Measurements from ENCODE around the gene FGF21. TPM values are rescaled to one million over a fixed set of nuclear protein-coding genes. Genes with fewer than 3 reads are reported as not detected.
A peak's percentile ranks its signal among the peaks of the same experiment; 100 is the strongest.

The FGF21 gene
- polyA plus RNA-seq, 2 of the 4 experiments (the other 2 are of a cell fraction), result 0.06 TPM; not detected in 1

GRCh38 chr19:48795055-48795684 lies 39.8 kb downstream of the FGF21 start (continued):
- TF ChIP-seq, protein P1, sequence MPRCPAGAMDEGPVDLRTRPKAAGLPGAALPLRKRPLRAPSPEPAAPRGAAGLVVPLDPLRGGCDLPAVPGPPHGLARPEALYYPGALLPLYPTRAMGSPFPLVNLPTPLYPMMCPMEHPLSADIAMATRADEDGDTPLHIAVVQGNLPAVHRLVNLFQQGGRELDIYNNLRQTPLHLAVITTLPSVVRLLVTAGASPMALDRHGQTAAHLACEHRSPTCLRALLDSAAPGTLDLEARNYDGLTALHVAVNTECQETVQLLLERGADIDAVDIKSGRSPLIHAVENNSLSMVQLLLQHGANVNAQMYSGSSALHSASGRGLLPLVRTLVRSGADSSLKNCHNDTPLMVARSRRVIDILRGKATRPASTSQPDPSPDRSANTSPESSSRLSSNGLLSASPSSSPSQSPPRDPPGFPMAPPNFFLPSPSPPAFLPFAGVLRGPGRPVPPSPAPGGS (IDR thresholded peaks at IDR 0.05), result 0 out of 3 replicates have a peak, but pooled peaks have one; percentile 50
- TF ChIP-seq ZC3H11A (IDR thresholded peaks at IDR 0.05), result no peak
- peak; percentile 51; the same call in 1 of the 2 replicates for TF ChIP-seq MYC (IDR thresholded peaks at IDR 0.05; ENCODE audit: borderline replicate concordance, low read length)
- TF ChIP-seq, protein P2, sequence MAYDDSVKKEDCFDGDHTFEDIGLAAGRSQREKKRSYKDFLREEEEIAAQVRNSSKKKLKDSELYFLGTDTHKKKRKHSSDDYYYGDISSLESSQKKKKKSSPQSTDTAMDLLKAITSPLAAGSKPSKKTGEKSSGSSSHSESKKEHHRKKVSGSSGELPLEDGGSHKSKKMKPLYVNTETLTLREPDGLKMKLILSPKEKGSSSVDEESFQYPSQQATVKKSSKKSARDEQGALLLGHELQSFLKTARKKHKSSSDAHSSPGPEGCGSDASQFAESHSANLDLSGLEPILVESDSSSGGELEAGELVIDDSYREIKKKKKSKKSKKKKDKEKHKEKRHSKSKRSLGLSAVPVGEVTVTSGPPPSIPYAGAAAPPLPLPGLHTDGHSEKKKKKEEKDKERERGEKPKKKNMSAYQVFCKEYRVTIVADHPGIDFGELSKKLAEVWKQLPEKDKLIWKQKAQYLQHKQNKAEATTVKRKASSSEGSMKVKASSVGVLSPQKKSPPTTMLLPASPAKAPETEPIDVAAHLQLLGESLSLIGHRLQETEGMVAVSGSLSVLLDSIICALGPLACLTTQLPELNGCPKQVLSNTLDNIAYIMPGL (CRISPR knock-in tag; IDR thresholded peaks at IDR 0.05; ENCODE audit: borderline replicate concordance), result no peak
- peak; percentile 89 to 98 for TF ChIP-seq RAD21 (conservative IDR thresholded peaks at IDR 0.05 in 1 of 2, IDR thresholded peaks at IDR 0.05 in 1 of 2)
- TF ChIP-seq HOXB5 (CRISPR knock-in tag; IDR thresholded peaks at IDR 0.05), result peak; percentile 41; the same call in 1 of the 2 replicates
- no peak for TF ChIP-seq HEYL (CRISPR knock-in tag; IDR thresholded peaks at IDR 0.05)
- no peak for TF ChIP-seq PHF8 (IDR thresholded peaks at IDR 0.05; ENCODE audit: borderline replicate concordance, low read depth)
- peak in 1 of 2 experiments; percentile 76; a peak in 3 of 5 replicates for TF ChIP-seq JUN (IDR thresholded peaks at IDR 0.05)
- TF ChIP-seq CHD2 (IDR thresholded peaks at IDR 0.05; ENCODE audit: low read length, partially characterized antibody), result peak; percentile 4
- TF ChIP-seq FOSL2 (IDR thresholded peaks at IDR 0.05), result peak; percentile 35; the same call in 1 of the 2 replicates
- TF ChIP-seq FOSL2 (CRISPR knock-in tag; IDR thresholded peaks at IDR 0.05), result peak; percentile 92
- no peak for TF ChIP-seq EP300 (IDR thresholded peaks at IDR 0.05)

GRCh38 chr19:48795685-48796070 lies 40.4 kb downstream of the FGF21 start:
- Histone ChIP-seq H3K9me3 (no peaks in the 10 kb centered on the region), H3K27ac (peak overlapping the region in 1 of 2 experiments; percentile 36; a peak in 3 of 6 replicates), H3K4me2 (no peak overlapping the region), H3K4me3 (no peak overlapping the region), H3K4me1 (peaks cover 5% of the 10 kb centered on the region; the same call in 2 of the 3 replicates)
- ATAC-seq (peak; percentile 16 to 17), FAIRE-seq (no peak), DNase-seq (ENCODE audit: low read depth in 1 of 2, low spot score in 1 of 2) (no peak)
- POLR2A ChIA-PET, result interaction anchor here (0.5 to 2.7 kb wide), 11 partner anchors 11 to 994 kb away, joined by 3 to 18 read pairs (median 7); partner anchors contain the start of genes BCAT2 and HSD17B14
- TF ChIP-seq GATA3 (IDR thresholded peaks at IDR 0.05; ENCODE audit: borderline replicate concordance) (0 out of 2 replicates have a peak, but pooled peaks have one; percentile 4), ZC3H11A (IDR thresholded peaks at IDR 0.05) (no peak), HES2 (IDR thresholded peaks at IDR 0.05) (no peak), MYC (IDR thresholded peaks at IDR 0.05; ENCODE audit: borderline replicate concordance, low read length) (no peak), MAFK (IDR thresholded peaks at IDR 0.05; ENCODE audit: partially characterized antibody) (no peak), JUN (IDR thresholded peaks at IDR 0.05) (no peak)
- CTCF ChIA-PET, result interaction anchor here (0.5 to 17.2 kb wide), 40 partner anchors 11 to 594 kb away, joined by 3 to 927 read pairs (median 5); partner anchors contain the start of genes BCAT2, CA11, FTL and GYS1
- 77% methylated on average over 2 of the region's 2 CpGs for WGBS (ENCODE audit: missing lambda C conversion rate)

DNA sequence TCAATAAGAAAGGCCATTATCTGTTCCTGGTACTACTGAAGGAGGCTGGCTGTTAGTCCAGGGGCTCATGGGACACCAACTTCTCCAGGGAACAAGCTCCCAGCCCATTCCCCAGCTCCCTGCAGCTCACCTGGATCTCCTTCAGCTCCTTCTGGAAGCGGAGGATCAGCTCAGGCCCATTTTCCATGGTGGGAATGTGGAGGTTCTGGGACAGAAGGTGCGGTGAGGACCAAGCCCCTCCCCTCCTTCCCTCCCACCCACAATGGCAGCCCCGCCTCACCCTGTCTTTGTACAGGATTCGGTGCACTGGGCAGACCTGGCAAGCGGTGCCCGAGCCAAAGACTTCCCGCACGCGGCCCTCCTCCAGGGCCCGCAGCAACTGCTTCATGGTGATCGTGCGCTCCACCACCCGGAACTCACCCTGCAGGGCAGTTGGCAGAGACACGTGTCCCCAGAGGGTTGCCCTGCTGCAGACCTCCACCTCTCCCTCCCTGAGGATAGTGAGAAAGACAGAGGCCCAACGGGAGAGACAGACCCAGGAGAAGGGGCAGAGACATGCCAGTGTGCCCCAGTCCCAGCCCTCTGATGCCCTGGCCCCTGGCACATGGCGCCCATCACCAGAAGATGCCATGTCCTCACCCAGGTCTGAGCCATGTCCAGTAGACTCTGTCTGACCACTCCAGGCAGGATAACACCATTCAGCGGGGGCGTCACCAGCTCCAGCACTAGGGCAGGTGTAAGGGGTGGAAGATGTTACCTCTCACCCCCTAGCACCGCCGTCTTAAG lies 41.2 kb downstream of the FGF21 start:
- TF ChIP-seq ELK1 (IDR thresholded peaks at IDR 0.05; ENCODE audit: low read depth, low read length), result no peak
- WGBS (ENCODE audit: missing lambda C conversion rate), result 93% methylated on average over 20 of the region's 20 CpGs
- DNase-seq (ENCODE audit: low read depth in 1 of 2, low spot score in 1 of 2), result no peak
- no peak overlapping the region for H3K4me3 ChIP-seq
- FAIRE-seq, result no peak
- peak in 1 of 2 experiments; percentile 1; a peak in 1 of 6 replicates for ATAC-seq
- H3K9me3 ChIP-seq, result no peaks in the 10 kb centered on the region
- POLR2A ChIA-PET, result interaction anchor here (1.1 to 2.7 kb wide), 6 partner anchors 10 to 171 kb away, joined by 3 to 18 read pairs (median 6); partner anchors contain the start of gene HSD17B14
- peaks cover 5% of the 10 kb centered on the region; the same call in 2 of the 3 replicates for H3K4me1 ChIP-seq
- CTCF ChIA-PET, result interaction anchor here (0.9 to 17.2 kb wide), 17 partner anchors 11 to 429 kb away, joined by 3 to 927 read pairs (median 13); partner anchors contain the start of genes BCAT2, CA11, FTL and GYS1
- peak overlapping the region in 1 of 2 experiments; percentile 36; a peak in 3 of 6 replicates for H3K27ac ChIP-seq
- H3K4me2 ChIP-seq, result no peak overlapping the region

Data from A549 (cell line).